BLaER1 treated with 17β-estradiol and CSF1 and Interleukin-3, amounts not matched to agents 10 nM and 100 nM (cell line): ENCODE data around the gene LAMP1.

Experiments used
- H3K27ac ChIP-seq, 11 experiments: shearing (Covaris generic); formaldehyde crosslinking; 2 replicates each; pipeline ENCODE4 v1.8.1; 2022
- H3K27me3 ChIP-seq, 11 experiments: shearing (Covaris generic); formaldehyde crosslinking; 2 replicates each; pipeline ENCODE4 v1.8.1; 2022
- H3K36me3 ChIP-seq, 11 experiments: shearing (Covaris generic); formaldehyde crosslinking; 2 replicates each; pipeline ENCODE4 v1.8.1; 2022
- H3K4me1 ChIP-seq, 10 experiments: shearing (Covaris generic); formaldehyde crosslinking; 2 replicates each; pipeline ENCODE4 v1.8.1; 2022
- H3K4me2 ChIP-seq, 11 experiments: shearing (Covaris generic); formaldehyde crosslinking; 2 replicates each; pipeline ENCODE4 v1.8.1; 2022
- H3K4me3 ChIP-seq, 10 experiments: shearing (Covaris generic); formaldehyde crosslinking; 2 replicates each; pipeline ENCODE4 v1.8.1; 2022
- H3K9ac ChIP-seq, 11 experiments: shearing (Covaris generic); formaldehyde crosslinking; 2 replicates each; pipeline ENCODE4 v1.8.1; 2022
- H3K9me3 ChIP-seq, 11 experiments: shearing (Covaris generic); formaldehyde crosslinking; replicated peaks in 1 of 11; 2 replicates each; pipeline ENCODE4 v1.8.1; 2022
- H4K20me1 ChIP-seq, 11 experiments: shearing (Covaris generic); formaldehyde crosslinking; 2 replicates each; pipeline ENCODE4 v1.8.1; 2022
- Cebpa-rat ChIP-seq, 11 experiments: shearing (Covaris generic); IDR thresholded peaks; 2 replicates each; pipeline ENCODE4 v1.8.1; 2022

The LAMP1 gene

GRCh38 chr13:113288880-113289279 is 8.2 kb upstream of the LAMP1 start:
- H3K4me2 ChIP-seq: no peak overlapping the region
- H3K27ac ChIP-seq: no peak overlapping the region
- peaks cover 0 to 11% (median 5%) of the 10 kb centered on the region in 11 experiments; a peak in 9 of 22 replicates for H3K9me3 ChIP-seq
- TF ChIP-seq Cebpa-rat (IDR thresholded peaks at IDR 0.05): no peak
- peaks cover 37 to 54% (median 46%) of the 10 kb centered on the region in 11 experiments for H3K27me3 ChIP-seq
- H3K4me3 ChIP-seq: no peak overlapping the region
- no peaks in the 10 kb centered on the region for H4K20me1 ChIP-seq
- H3K36me3 ChIP-seq: no peaks in the 10 kb centered on the region
- peaks cover 5 to 39% (median 12%) of the 10 kb centered on the region in 10 experiments; a peak in 17 of 20 replicates for H3K4me1 ChIP-seq
- no peak overlapping the region for H3K9ac ChIP-seq

GRCh38 chr13:113291129-113291528 is 5.9 kb upstream of the LAMP1 start:
- no peaks in the 10 kb centered on the region for H3K36me3 ChIP-seq
- no peak overlapping the region for H3K4me3 ChIP-seq
- H3K4me2 ChIP-seq: peak overlapping the region in 4 of 11 experiments; percentile 71 to 96 (median 91); a peak in 2 of 22 replicates
- H3K27me3 ChIP-seq: peaks cover 37 to 59% (median 52%) of the 10 kb centered on the region in 11 experiments
- no peak overlapping the region for H3K9ac ChIP-seq
- peaks cover 9 to 21% (median 15%) of the 10 kb centered on the region in 10 experiments for H3K4me1 ChIP-seq
- TF ChIP-seq Cebpa-rat (IDR thresholded peaks at IDR 0.05): no peak
- no peaks in the 10 kb centered on the region for H4K20me1 ChIP-seq
- H3K9me3 ChIP-seq: peaks cover 0 to 11% (median 5%) of the 10 kb centered on the region in 11 experiments; a peak in 9 of 22 replicates
- H3K27ac ChIP-seq: no peak overlapping the region

DNA sequence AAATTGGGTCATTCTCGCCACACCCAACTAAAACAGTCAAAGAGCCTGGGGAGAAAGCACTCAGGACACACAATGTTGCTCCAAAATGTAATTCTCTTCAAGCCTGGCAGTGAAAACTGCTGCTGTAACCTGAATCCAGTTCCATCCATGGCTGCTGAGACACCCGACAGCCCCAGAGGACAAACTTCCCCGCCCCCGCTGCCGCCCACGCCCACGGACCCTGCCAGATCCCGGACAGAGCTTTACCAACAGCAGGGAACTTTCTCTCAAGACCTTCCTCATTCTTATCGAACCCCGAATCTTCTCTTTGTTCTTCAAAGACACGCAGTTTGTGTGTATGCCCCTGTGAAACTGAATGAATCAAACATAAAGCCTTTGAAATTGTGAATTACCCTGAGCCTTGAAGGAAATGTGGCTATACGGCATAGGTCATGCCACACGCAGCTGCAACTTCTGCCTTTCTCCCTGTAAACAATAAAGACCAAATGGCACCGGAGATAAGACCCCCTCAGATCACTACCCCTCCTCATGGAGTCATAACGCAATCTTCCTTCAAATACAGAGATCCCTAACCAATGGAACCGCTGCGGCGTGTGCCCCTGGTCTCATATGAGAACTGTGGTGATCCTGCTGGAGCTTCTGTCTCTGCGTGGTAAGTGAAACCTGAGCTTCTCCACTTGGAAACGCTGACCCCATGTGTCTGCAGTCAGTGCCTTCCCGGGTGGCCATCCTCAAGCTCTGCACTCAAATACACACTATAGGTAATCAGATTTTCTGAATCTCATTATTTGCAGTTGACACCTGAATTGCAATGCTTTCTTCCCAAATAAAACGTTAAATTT is 4.8 kb upstream of the LAMP1 start:
- Histone ChIP-seq H3K4me2 (peak overlapping the region; percentile 42 to 96 (median 67)), H3K4me3 (peak overlapping the region in 7 of 10 experiments; percentile 15 to 49 (median 31); a peak in 11 of 20 replicates), H3K27ac (peak overlapping the region in 3 of 11 experiments; percentile 8 to 45 (median 14); a peak in 3 of 22 replicates)

DNA sequence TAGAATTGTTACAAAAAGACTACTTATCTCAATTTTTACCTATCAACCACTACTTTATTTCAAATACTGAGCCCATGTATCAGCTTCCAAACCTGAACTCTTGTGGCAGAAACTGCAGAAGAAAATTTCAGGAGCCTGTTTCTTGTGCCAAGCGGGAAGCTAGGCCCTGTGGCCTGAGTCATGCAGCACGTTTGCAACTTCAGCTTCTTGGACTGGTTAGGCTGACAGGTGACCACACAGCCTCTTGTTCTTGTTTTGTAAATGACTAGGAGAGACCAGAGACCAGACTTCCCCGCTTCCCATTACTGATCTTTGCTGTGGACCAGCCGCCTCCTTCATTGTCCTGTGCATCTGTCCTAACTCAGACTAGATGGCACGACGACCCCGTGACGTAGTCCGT is 3.4 kb upstream of the LAMP1 start:
- Histone ChIP-seq H3K9ac (no peak overlapping the region), H3K27ac (no peak overlapping the region), H3K4me1 (peaks cover 23 to 34% (median 27%) of the 10 kb centered on the region in 10 experiments), H3K4me3 (no peak overlapping the region), H3K27me3 (peaks cover 37 to 58% (median 52%) of the 10 kb centered on the region in 11 experiments), H3K4me2 (no peak overlapping the region), H3K36me3 (peaks cover 0 to under 1% (median 0%) of the 10 kb centered on the region in 11 experiments; a peak in 2 of 22 replicates), H4K20me1 (peaks cover 3 to 15% (median 7%) of the 10 kb centered on the region in 11 experiments; a peak in 19 of 22 replicates), H3K9me3 (peaks cover 0 to 4% (median 0%) of the 10 kb centered on the region in 11 experiments; a peak in 1 of 22 replicates)
- TF ChIP-seq Cebpa-rat (IDR thresholded peaks at IDR 0.05): no peak

More for the DNA sequence above, 4.8 kb upstream of the LAMP1 start:
- Histone ChIP-seq H3K9me3 (peaks cover 0 to 13% (median 5%) of the 10 kb centered on the region in 11 experiments; a peak in 9 of 22 replicates), H3K27me3 (peaks cover 37 to 59% (median 52%) of the 10 kb centered on the region in 11 experiments), H3K9ac (peak overlapping the region in 7 of 11 experiments; percentile 21 to 67 (median 43); a peak in 10 of 22 replicates), H4K20me1 (peaks cover 0 to under 1% (median 0%) of the 10 kb centered on the region in 11 experiments; a peak in 2 of 22 replicates), H3K36me3 (no peaks in the 10 kb centered on the region), H3K4me1 (peaks cover 15 to 26% (median 20%) of the 10 kb centered on the region in 10 experiments)
- TF ChIP-seq Cebpa-rat (IDR thresholded peaks at IDR 0.05): no peak

DNA sequence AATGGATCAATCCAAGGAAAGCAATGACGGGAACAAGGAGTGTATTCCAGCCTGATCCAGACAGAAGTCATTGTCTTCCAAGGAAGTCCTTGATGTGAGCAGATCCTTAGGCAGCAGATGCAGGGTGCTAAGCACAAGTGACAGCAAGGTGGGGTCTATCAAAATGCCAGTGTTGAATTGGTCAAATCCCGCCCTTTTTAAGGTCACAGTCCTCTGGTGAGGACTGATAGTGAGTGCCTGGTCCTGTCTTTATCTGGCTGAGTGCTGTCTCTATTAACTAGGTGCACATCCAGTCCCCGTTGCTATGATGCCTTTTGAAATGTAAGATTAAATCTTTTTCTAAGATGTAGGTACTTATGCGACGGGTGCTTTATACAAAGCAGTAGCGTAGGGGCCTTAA is 1.3 kb upstream of the LAMP1 start:
- H3K27ac ChIP-seq: peak overlapping the region in 3 of 11 experiments; percentile 89 to 97 (median 95); a peak in 4 of 22 replicates
- H3K4me2 ChIP-seq: peak overlapping the region in 8 of 11 experiments; percentile 86 to 98 (median 91); a peak in 15 of 22 replicates
- TF ChIP-seq Cebpa-rat (IDR thresholded peaks at IDR 0.05): no peak
- H3K36me3 ChIP-seq: peaks cover 0 to 9% (median 2%) of the 10 kb centered on the region in 11 experiments; a peak in 10 of 22 replicates
- peaks cover 34 to 55% (median 46%) of the 10 kb centered on the region in 10 experiments for H3K4me1 ChIP-seq
- H3K4me3 ChIP-seq: peak overlapping the region in 3 of 10 experiments; percentile 89 to 94 (median 92); a peak in 2 of 20 replicates
- H3K27me3 ChIP-seq: peaks cover 19 to 39% (median 35%) of the 10 kb centered on the region in 11 experiments
- peaks cover 0 to 4% (median 0%) of the 10 kb centered on the region in 11 experiments; a peak in 1 of 22 replicates for H3K9me3 ChIP-seq
- peak overlapping the region in 2 of 11 experiments; percentile 95 to 98; a peak in 2 of 22 replicates for H3K9ac ChIP-seq
- peaks cover 24 to 36% (median 28%) of the 10 kb centered on the region in 11 experiments for H4K20me1 ChIP-seq

- Histone ChIP-seq H3K4me1 (peaks cover 27 to 51% (median 44%) of the 10 kb centered on the region in 10 experiments), H3K27me3 (peaks cover 11 to 22% (median 18%) of the 10 kb centered on the region in 11 experiments), H3K27ac (peak overlapping the region; percentile 89 to 99 (median 95)), H4K20me1 (peaks cover 39 to 53% (median 45%) of the 10 kb centered on the region in 11 experiments), H3K9me3 (peaks cover 0 to 4% (median 0%) of the 10 kb centered on the region in 11 experiments; a peak in 1 of 22 replicates), H3K9ac (peak overlapping the region; percentile 93 to 98 (median 96)), H3K36me3 (peaks cover under 1 to 25% (median 13%) of the 10 kb centered on the region in 11 experiments; a peak in 20 of 22 replicates), H3K4me2 (peak overlapping the region; percentile 89 to 98 (median 96)), H3K4me3 (peak overlapping the region; percentile 80 to 95 (median 88))
- TF ChIP-seq Cebpa-rat (IDR thresholded peaks at IDR 0.05): no peak
Observed at GRCh38 chr13:113297370-113298042, 467 bp downstream of the LAMP1 start.

DNA sequence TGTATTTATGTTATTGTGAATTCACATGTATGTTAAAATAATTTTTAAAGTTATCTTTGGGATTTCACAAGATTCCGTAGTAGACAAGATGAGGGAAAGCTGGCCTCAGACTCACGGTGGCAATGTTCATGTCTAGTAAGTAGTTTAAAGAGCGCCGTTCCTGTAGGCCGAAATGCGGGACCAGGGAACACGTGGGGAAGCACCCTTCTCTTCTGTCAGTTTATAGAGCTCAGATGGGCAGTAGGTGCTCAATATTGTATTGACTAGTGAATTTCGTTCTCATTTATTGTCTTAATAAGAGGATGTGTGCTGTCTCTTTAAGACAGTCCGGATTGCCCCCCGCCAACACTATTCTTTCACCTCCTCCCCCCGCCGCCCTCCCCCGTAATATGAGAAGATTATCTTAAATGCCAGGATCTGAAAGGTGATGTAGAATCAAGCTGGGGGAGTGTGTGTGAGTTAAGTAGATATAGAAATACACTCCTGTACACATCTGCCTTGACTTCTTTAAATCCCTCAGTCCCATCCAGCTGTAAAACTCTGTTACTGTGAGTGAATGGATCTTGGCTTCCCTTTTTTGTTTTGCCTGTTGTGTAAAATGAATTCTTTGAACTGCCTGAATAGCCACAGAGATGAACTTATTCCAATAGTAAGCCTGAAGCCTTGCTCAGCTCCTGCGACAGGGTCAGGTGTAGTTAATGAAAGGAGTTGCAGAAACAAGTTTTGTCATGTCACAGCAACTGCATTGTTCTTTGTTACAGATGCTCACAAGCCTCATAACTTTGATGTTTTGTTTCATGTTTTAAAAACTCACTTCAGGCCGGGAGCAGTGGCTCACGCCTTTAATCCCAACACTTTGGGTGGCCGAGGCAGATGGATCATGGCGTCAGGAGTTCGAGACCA is 1.3 kb downstream of the LAMP1 start:
- H3K27ac ChIP-seq: peak overlapping the region; percentile 89 to 99 (median 95)

More for the DNA sequence above, 1.3 kb downstream of the LAMP1 start:
- Histone ChIP-seq H3K4me3 (peak overlapping the region; percentile 80 to 95 (median 88)), H3K4me1 (peaks cover 27 to 52% (median 44%) of the 10 kb centered on the region in 10 experiments), H3K36me3 (peaks cover 8 to 33% (median 21%) of the 10 kb centered on the region in 11 experiments; a peak in 21 of 22 replicates), H3K9ac (peak overlapping the region; percentile 93 to 98 (median 96)), H3K4me2 (peak overlapping the region; percentile 89 to 98 (median 96)), H3K27me3 (peaks cover 5 to 14% (median 10%) of the 10 kb centered on the region in 11 experiments), H4K20me1 (peaks cover 47 to 61% (median 53%) of the 10 kb centered on the region in 11 experiments), H3K9me3 (peaks cover 0 to 4% (median 0%) of the 10 kb centered on the region in 11 experiments; a peak in 1 of 22 replicates)
- TF ChIP-seq Cebpa-rat (IDR thresholded peaks at IDR 0.05): no peak
